BJ (cell line): Measurements from ENCODE around the gene SEMG2. TPM values are rescaled to one million over a fixed set of nuclear protein-coding genes. Genes with fewer than 3 reads are reported as not detected.

Source experiments
- CTCF ChIA-PET: fragments of 350-600 bp; formaldehyde crosslinking; extraction: SDS; loops from one replicate; lab custom pipeline; 2021; ENCODE audit warnings: antibody characterized with exemption, inconsistent platforms; lab: Yijun Ruan, JAX
- POLR2A ChIA-PET: fragments of 300-600 bp; sonication (Branson Sonifier 250); formaldehyde crosslinking; extraction: SDS; loops from one replicate; lab custom pipeline; 2021; ENCODE audit warnings: antibody characterized with exemption; lab: Charles Lee
- DNase-seq: peaks from one replicate; pipeline ENCODE4 v3.0.0-alpha.2; 2011; ENCODE audit warnings: low read depth
- H3K27me3 ChIP-seq: 2 replicates; pipeline ENCODE4 v1.6.0; 2011; ENCODE audit warnings: low read length; ENCODE audit not compliant: control insufficient read depth, insufficient read depth
- H3K36me3 ChIP-seq: 2 replicates; pipeline ENCODE4 v1.5.1; 2011; ENCODE audit warnings: low read length; ENCODE audit not compliant: control insufficient read depth, insufficient read depth
- H3K4me3 ChIP-seq: 2 replicates; pipeline ENCODE4 v1.5.1; 2011; ENCODE audit warnings: low read depth, mild to moderate bottlenecking, control low read depth, low read length
- CTCF ChIP-seq: IDR thresholded peaks from 2 replicates; pipeline ENCODE4 v1.5.1; 2011; ENCODE audit warnings: low read depth, mild to moderate bottlenecking, control low read depth, inconsistent platforms, low read length, moderate library complexity; ENCODE audit not compliant: insufficient read depth
- polyA minus RNA-seq: library from RNA; depleted of rRNA, polyadenylated mRNA; stranded (reverse); fragments of >200 nt; gene quantifications from 2 replicates; pipeline ENCODE4 v1.2.3, GENCODE V29; 2011; rRNA and poly(A)+ RNA removed
- polyA plus RNA-seq: library from polyadenylated mRNA; depleted of rRNA; stranded (reverse); fragments of >200 nt; gene quantifications from 2 replicates; pipeline ENCODE4 v1.2.3, GENCODE V29; 2011; rRNA removed

The SEMG2 gene, protein sequence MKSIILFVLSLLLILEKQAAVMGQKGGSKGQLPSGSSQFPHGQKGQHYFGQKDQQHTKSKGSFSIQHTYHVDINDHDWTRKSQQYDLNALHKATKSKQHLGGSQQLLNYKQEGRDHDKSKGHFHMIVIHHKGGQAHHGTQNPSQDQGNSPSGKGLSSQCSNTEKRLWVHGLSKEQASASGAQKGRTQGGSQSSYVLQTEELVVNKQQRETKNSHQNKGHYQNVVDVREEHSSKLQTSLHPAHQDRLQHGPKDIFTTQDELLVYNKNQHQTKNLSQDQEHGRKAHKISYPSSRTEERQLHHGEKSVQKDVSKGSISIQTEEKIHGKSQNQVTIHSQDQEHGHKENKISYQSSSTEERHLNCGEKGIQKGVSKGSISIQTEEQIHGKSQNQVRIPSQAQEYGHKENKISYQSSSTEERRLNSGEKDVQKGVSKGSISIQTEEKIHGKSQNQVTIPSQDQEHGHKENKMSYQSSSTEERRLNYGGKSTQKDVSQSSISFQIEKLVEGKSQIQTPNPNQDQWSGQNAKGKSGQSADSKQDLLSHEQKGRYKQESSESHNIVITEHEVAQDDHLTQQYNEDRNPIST
- polyA plus RNA-seq: not detected in 2 replicates
- not detected in 2 replicates for polyA minus RNA-seq

GRCh38 chr20:45221076-45221475 lies at the start of gene SEMG2:
TSS of gene SEMG2 (plus strand) at chr20:45221373. CDS start at chr20:45221390, 17 bp downstream.
- DNase-seq: no peak
- H3K27me3 ChIP-seq: peaks cover 5% of the 10 kb centered on the region
- ChIA-PET CTCF (interaction anchor here (1.6 kb wide), 1 partner anchor 177 kb away, joined by 5 read pairs; no protein-coding TSS in a partner anchor), POLR2A (no interaction called here)
- no peak within 1 kb of the TSS for H3K4me3 ChIP-seq
- H3K36me3 ChIP-seq: no peaks in the 10 kb centered on the region
- no peak for TF ChIP-seq CTCF

GRCh38 chr20:45173522-45173921 lies 47.7 kb upstream of the SEMG2 start:
- Histone ChIP-seq H3K4me3 (no peak overlapping the region), H3K27me3 (no peaks in the 10 kb centered on the region; the same call in none of the 2 replicates), H3K36me3 (no peaks in the 10 kb centered on the region)
- ChIA-PET CTCF (interaction anchor here (0.8 kb wide), 1 partner anchor 15 kb away, joined by 3 read pairs; no protein-coding TSS in a partner anchor), POLR2A (no interaction called here)
- no peak for DNase-seq
- no peak for TF ChIP-seq CTCF

DNA sequence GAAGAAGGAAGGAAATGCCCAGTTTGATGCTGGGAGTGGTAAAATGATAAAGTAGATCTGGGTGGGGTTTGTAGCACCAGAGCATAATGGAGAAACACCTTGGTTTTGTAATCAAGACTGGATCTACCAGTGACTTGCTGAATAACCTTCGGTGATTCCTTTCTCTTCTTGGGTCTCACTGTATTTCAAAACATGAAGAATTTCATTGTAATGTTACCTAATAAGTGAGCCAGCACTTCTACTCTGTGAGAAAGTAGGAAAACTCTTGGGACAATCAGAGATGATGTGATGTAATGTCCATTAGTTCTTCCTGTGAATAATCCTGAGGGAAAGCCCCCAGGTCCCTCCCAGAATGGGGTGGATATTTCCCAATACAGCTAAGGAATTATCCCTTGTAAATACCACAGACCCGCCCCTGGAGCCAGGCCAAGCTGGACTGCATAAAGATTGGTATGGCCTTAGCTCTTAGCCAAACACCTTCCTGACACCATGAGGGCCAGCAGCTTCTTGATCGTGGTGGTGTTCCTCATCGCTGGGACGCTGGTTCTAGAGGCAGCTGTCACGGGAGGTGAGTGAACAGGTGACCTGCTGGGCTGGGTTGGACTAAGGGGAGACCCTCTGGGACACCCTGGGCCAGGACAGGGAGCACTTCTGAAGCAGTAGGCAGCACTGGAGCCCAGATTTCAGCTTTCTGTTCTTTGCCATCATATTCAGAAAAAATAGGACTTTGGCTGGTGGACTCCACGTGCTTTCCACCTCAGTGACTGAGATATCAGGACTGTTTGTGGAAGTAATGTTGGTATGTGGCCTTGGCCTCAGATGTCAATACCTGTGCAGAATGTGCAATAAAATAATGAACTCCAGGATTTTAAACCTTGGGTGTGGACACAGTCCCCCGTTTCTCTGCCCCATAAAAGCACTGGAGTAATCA lies 46.5 kb upstream of the SEMG2 start, which contains the start of gene PI3:
TSS of gene PI3 (plus strand) at position 469 of the 931 bp plus-strand sequence. CDS start at position 490, 21 bp downstream.
- TF ChIP-seq CTCF: no peak
- ChIA-PET CTCF (interaction anchor here (0.7 kb wide), 1 partner anchor 374 kb away, joined by 3 read pairs; no protein-coding TSS in a partner anchor), POLR2A (no interaction called here)
- Histone ChIP-seq H3K36me3 (no peaks in the 10 kb centered on the region), H3K27me3 (peaks cover 2% of the 10 kb centered on the region), H3K4me3 (no peak within 1 kb of the TSS)
- no peak for DNase-seq

DNA sequence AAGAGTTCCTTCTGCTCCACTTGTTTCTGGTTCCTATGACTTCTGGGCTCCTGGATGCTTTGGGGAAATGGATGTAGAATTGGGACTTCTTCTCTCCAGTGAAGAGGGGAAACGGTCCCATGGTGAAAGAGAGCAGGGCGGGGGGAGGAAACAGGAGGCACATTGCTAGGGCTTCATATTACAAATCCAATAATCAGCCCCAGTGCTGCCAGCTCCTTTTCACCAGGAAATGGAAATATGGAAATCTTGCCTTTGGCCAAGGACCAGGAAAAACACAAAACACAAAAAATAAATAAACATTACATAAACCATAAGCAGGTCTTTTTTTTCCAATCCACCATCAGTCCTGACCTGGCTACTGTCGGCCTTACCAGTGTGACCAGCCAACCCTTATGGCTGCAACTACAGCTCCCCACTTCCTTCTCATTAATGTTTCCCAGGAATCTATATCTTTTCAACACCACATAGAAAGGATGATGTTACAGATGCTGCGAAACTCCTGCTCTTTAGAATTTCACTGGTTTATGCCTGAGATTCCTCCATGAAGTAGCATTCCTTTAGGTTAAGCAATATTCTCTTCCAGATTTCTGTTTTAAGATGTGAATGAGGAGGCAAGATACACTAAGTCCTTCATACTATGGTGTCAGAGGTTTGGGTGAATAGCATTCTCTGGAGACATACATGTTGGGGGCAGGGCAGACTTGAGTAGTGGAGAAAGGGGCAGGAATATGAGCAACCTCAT lies 44.5 kb upstream of the SEMG2 start:
- H3K36me3 ChIP-seq: no peaks in the 10 kb centered on the region
- POLR2A ChIA-PET: no interaction called here
- no peak overlapping the region for H3K4me3 ChIP-seq
- TF ChIP-seq CTCF: no peak
- no peak for DNase-seq
- H3K27me3 ChIP-seq: peaks cover 2% of the 10 kb centered on the region; the same call in 1 of the 2 replicates
- CTCF ChIA-PET: no interaction called here
